PC-9 (cell line): ENCODE measurements around the gene CAVIN3.
A peak's percentile ranks its signal among the peaks of the same experiment; 100 is the strongest.

ENCODE experiments used
- EZH2 ChIP-seq: fragments of 200-600 bp; sonication (generic); IDR thresholded peaks from 2 replicates; pipeline ENCODE4 v1.8.0; 2017; ENCODE audit warnings: antibody characterized with exemption, low read depth
- TF ChIP-seq, protein P1 (sequence below): fragments of 200-600 bp; sonication (generic); conservative IDR thresholded peaks from 2 replicates; pipeline ENCODE4 v1.6.1; 2017; ENCODE audit warnings: mixed run types, antibody characterized with exemption, mild to moderate bottlenecking, moderate library complexity

DNA sequence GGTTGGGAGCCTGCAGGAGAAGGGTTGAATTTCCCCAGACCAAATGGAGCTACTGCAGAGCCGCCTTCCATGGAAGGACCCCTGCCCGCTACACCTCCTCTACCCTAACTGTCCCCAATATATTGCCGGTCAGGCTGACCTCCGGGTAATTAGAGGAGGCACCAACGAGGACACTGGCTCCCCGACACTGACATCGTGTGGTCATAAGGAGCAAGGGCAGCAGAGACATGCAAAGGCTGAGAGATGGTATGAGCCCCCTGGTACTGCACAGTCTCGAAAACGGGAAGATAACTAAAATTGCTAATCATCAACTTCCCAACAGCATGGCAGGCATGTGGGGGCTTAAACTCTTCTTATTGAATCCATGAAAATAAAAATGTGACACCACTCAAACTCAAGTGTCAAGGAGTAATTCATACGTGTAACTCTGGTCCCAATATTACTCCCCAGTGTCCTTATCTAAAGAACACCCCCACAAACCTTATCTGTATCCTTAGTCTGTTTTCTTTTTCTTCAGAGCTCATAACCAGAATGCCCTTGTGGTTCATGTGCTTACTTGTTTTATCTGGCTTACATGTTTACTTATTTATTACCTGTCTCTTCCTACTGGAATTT, 4.4 kb downstream of the CAVIN3 start:
- TF ChIP-seq, protein P1, sequence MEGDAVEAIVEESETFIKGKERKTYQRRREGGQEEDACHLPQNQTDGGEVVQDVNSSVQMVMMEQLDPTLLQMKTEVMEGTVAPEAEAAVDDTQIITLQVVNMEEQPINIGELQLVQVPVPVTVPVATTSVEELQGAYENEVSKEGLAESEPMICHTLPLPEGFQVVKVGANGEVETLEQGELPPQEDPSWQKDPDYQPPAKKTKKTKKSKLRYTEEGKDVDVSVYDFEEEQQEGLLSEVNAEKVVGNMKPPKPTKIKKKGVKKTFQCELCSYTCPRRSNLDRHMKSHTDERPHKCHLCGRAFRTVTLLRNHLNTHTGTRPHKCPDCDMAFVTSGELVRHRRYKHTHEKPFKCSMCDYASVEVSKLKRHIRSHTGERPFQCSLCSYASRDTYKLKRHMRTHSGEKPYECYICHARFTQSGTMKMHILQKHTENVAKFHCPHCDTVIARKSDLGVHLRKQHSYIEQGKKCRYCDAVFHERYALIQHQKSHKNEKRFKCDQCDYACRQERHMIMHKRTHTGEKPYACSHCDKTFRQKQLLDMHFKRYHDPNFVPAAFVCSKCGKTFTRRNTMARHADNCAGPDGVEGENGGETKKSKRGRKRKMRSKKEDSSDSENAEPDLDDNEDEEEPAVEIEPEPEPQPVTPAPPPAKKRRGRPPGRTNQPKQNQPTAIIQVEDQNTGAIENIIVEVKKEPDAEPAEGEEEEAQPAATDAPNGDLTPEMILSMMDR, result peak; percentile 68
- no peak for TF ChIP-seq EZH2
